MCF 10A (cell line): Measurements from ENCODE around the gene TCAP. TPM values are rescaled to one million over a fixed set of nuclear protein-coding genes. Genes with fewer than 3 reads are reported as not detected.

Source experiments
- BruUV-seq: library from RNA; stranded (reverse); fragments of 400-500 nt; replicated peaks from 2 replicates; lab custom pipeline; 2021; lab: Mats Ljungman, UMichigan
- CTCF ChIA-PET: fragments of 300-600 bp; sonication (Branson Sonifier 250); formaldehyde crosslinking; extraction: SDS; loops from one replicate; lab custom pipeline; 2021; ENCODE audit warnings: antibody characterized with exemption, inconsistent platforms; lab: Yijun Ruan, JAX
- POLR2A ChIA-PET: fragments of 300-600, 350-650 bp; sonication (Branson Sonifier 250); formaldehyde crosslinking; extraction: SDS; loops from one replicate; lab custom pipeline; 2020; ENCODE audit warnings: antibody characterized with exemption, inconsistent platforms; lab: Yijun Ruan, JAX
- DNase-seq: peaks from one replicate; pipeline ENCODE4 v3.0.0-alpha.2; 2018; ENCODE audit not compliant: unreplicated experiment
- H3K27ac Mint-ChIP-seq: one replicate; pipeline ENCODE4 v1.8.0; 2022; ENCODE audit warnings: mild to moderate bottlenecking, low read depth, mixed read lengths; ENCODE audit not compliant: unreplicated experiment
- H3K27me3 Mint-ChIP-seq: one replicate; pipeline ENCODE4 v1.8.0; 2022; ENCODE audit warnings: mixed read lengths; ENCODE audit not compliant: insufficient read depth, unreplicated experiment
- H3K36me3 Mint-ChIP-seq: one replicate; pipeline ENCODE4 v1.8.0; 2022; ENCODE audit warnings: mild to moderate bottlenecking, moderate library complexity, mixed read lengths; ENCODE audit not compliant: insufficient read depth, unreplicated experiment
- H3K4me1 Mint-ChIP-seq: one replicate; pipeline ENCODE4 v1.8.0; 2022; ENCODE audit warnings: mixed read lengths; ENCODE audit not compliant: insufficient read depth, unreplicated experiment
- H3K4me3 Mint-ChIP-seq: one replicate; pipeline ENCODE4 v1.8.0; 2022; ENCODE audit warnings: mild to moderate bottlenecking, moderate library complexity, mixed read lengths; ENCODE audit not compliant: unreplicated experiment
- H3K9me3 Mint-ChIP-seq: one replicate; pipeline ENCODE4 v1.8.0; 2022; ENCODE audit warnings: mixed read lengths; ENCODE audit not compliant: unreplicated experiment
- CTCF ChIP-seq: fragments of 200-600 bp; IDR thresholded peaks from one replicate; pipeline ENCODE4 v1.8.0; 2022; ENCODE audit warnings: antibody characterized with exemption, mild to moderate bottlenecking; ENCODE audit not compliant: unreplicated experiment
- intact Hi-C: fragments of 100-400 bp; cut with micrococcal nuclease; formaldehyde crosslinking; loops from 2 replicates; pipeline ENCODE4 v1.14.1; 2022
- total RNA-seq: library from RNA; stranded (reverse); gene quantifications from 2 replicates; pipeline ENCODE4 v1.2.3, GENCODE V29; 2022

The TCAP gene
- total RNA-seq, 1 experiment from 2014 or later, result 0.37 TPM

- CTCF ChIA-PET, result interaction anchor here (0.7 to 9.9 kb wide), 7 partner anchors 14 to 98 kb away, joined by 3 to 146 read pairs (median 3); no protein-coding TSS in a partner anchor
- POLR2A ChIA-PET, result interaction anchor here (1.0 to 2.4 kb wide), 2 partner anchors 17 to 65 kb away, joined by 4 to 16 read pairs; partner anchors contain the start of gene ERBB2
- Mint-ChIP-seq H3K4me1 (peaks cover 20% of the 10 kb centered on the region), H3K4me3 (no peak overlapping the region), H3K36me3 (no peaks in the 10 kb centered on the region), H3K27me3 (peaks cover 17% of the 10 kb centered on the region), H3K9me3 (no peaks in the 10 kb centered on the region), H3K27ac (no peak overlapping the region)
- TF ChIP-seq CTCF, result no peak
- no peak for DNase-seq
- BruUV-seq, result no TSS peak
- intact Hi-C loops, result loop anchor here (5.0 kb wide), 2 partner anchors 52 to 117 kb away; partner anchors contain the start of gene PGAP3
Measured at GRCh38 chr17:39635614-39636176, 29.5 kb upstream of the TCAP start.

- H3K9me3 Mint-ChIP-seq, result no peaks in the 10 kb centered on the region
- no peak for DNase-seq
- no peak for TF ChIP-seq CTCF
- H3K4me3 Mint-ChIP-seq, result peak overlapping the region; percentile 93
- peaks cover 9% of the 10 kb centered on the region for H3K27me3 Mint-ChIP-seq
- intact Hi-C loops, result loop anchor here (5.0 kb wide), 2 partner anchors 51 to 116 kb away; partner anchors contain the start of gene PGAP3
- peak overlapping the region; percentile 97 for H3K27ac Mint-ChIP-seq
- H3K4me1 Mint-ChIP-seq, result peaks cover 20% of the 10 kb centered on the region
- no peaks in the 10 kb centered on the region for H3K36me3 Mint-ChIP-seq
- ChIA-PET POLR2A (interaction anchor here (0.6 to 2.4 kb wide), 9 partner anchors 11 to 885 kb away, joined by 3 to 16 read pairs (median 3); partner anchors contain the start of genes ERBB2 and PSMD3), CTCF (interaction anchor here (9.9 kb wide), 1 partner anchor 15 kb away, joined by 146 read pairs; no protein-coding TSS in a partner anchor)
- TSS peak; percentile 77 for BruUV-seq
Measured at GRCh38 chr17:39636587-39636926, 28.6 kb upstream of the TCAP start.

GRCh38 chr17:39636927-39637736 is 28.0 kb upstream of the TCAP start, which contains the start of gene STARD3:
Gene STARD3, plus strand, starts transcription at chr17:39637144. Its CDS starts 16,388 bp downstream, at chr17:39653532.
- CTCF ChIA-PET, result interaction anchor here (0.7 to 9.9 kb wide), 5 partner anchors 16 to 118 kb away, joined by 3 to 146 read pairs (median 4); partner anchors contain the start of gene MIEN1
- Mint-ChIP-seq H3K4me3 (peak within 1 kb of the TSS; percentile 93), H3K36me3 (no peaks in the 10 kb centered on the region), H3K27ac (peak within 1 kb of the TSS; percentile 97), H3K27me3 (peaks cover 3% of the 10 kb centered on the region), H3K9me3 (no peaks in the 10 kb centered on the region), H3K4me1 (peaks cover 20% of the 10 kb centered on the region)
- POLR2A ChIA-PET, result interaction anchor here (0.6 to 2.4 kb wide), 19 partner anchors 9 to 884 kb away, joined by 3 to 16 read pairs (median 3); partner anchors contain the start of genes ERBB2, PGAP3 and PSMD3
- no TSS peak for BruUV-seq
- peak; percentile 9 for TF ChIP-seq CTCF
- intact Hi-C loops, result loop anchor here (5.0 kb wide), 2 partner anchors 50 to 115 kb away; partner anchors contain the start of gene PGAP3
- peak; percentile 82 for DNase-seq
